Calu3 (cell line): ENCODE results near the gene FOXP1. TPM values are rescaled to one million over a fixed set of nuclear protein-coding genes. Genes with fewer than 3 reads are reported as not detected.
A peak's percentile ranks its signal among the peaks of the same experiment; 100 is the strongest.

ENCODE experiments used
- BruUV-seq: library from RNA; stranded (reverse); fragments of 400-500 nt; replicated peaks from 2 replicates; lab custom pipeline; 2021; lab: Mats Ljungman, UMichigan
- CTCF ChIA-PET: fragments of 300-600 bp; sonication (Branson Sonifier 250); formaldehyde crosslinking; loops from one replicate; lab custom pipeline; 2022; ENCODE audit warnings: antibody characterized with exemption; lab: Charles Lee
- DNase-seq: peaks from one replicate; pipeline ENCODE4 v3.0.0; 2022
- H3K27ac Mint-ChIP-seq: one replicate; pipeline ENCODE4 v1.8.0; 2022; ENCODE audit warnings: mixed read lengths; ENCODE audit not compliant: unreplicated experiment
- H3K27me3 Mint-ChIP-seq: one replicate; pipeline ENCODE4 v1.8.0; 2022; ENCODE audit warnings: mixed read lengths; ENCODE audit not compliant: unreplicated experiment
- H3K36me3 Mint-ChIP-seq: one replicate; pipeline ENCODE4 v1.8.0; 2022; ENCODE audit warnings: mild to moderate bottlenecking, moderate library complexity, mixed read lengths; ENCODE audit not compliant: insufficient read depth, unreplicated experiment
- H3K4me1 Mint-ChIP-seq: one replicate; pipeline ENCODE4 v1.8.0; 2022; ENCODE audit warnings: mild to moderate bottlenecking, low read depth, mixed read lengths; ENCODE audit not compliant: unreplicated experiment
- H3K4me3 Mint-ChIP-seq: one replicate; pipeline ENCODE4 v1.8.0; 2022; ENCODE audit warnings: mild to moderate bottlenecking, low read depth, moderate library complexity, mixed read lengths; ENCODE audit not compliant: unreplicated experiment
- H3K9me3 Mint-ChIP-seq: one replicate; pipeline ENCODE4 v1.8.0; 2022; ENCODE audit warnings: low read depth, mixed read lengths; ENCODE audit not compliant: unreplicated experiment
- intact Hi-C: fragments of 100-400 bp; cut with micrococcal nuclease; formaldehyde crosslinking; loops from one replicate; pipeline ENCODE4 v1.10.0; 2022; ENCODE audit not compliant: unreplicated experiment
- total RNA-seq: library from RNA; stranded (reverse); gene quantifications from 2 replicates; pipeline ENCODE4 v1.2.3, GENCODE V29; 2022
- TF ChIP-seq, protein P1 (sequence below): fragments of 200-600 bp; IDR thresholded peaks from one replicate; pipeline ENCODE4 v1.8.0; 2022; ENCODE audit warnings: antibody characterized with exemption; ENCODE audit not compliant: unreplicated experiment

Gene FOXP1
- total RNA-seq, 1 experiment from 2014 or later = 82.8 TPM

GRCh38 chr3:71030748-71031147, 552.8 kb downstream of the FOXP1 start:
- H3K36me3 Mint-ChIP-seq = peaks cover 11% of the 10 kb centered on the region
- TF ChIP-seq, protein P1, sequence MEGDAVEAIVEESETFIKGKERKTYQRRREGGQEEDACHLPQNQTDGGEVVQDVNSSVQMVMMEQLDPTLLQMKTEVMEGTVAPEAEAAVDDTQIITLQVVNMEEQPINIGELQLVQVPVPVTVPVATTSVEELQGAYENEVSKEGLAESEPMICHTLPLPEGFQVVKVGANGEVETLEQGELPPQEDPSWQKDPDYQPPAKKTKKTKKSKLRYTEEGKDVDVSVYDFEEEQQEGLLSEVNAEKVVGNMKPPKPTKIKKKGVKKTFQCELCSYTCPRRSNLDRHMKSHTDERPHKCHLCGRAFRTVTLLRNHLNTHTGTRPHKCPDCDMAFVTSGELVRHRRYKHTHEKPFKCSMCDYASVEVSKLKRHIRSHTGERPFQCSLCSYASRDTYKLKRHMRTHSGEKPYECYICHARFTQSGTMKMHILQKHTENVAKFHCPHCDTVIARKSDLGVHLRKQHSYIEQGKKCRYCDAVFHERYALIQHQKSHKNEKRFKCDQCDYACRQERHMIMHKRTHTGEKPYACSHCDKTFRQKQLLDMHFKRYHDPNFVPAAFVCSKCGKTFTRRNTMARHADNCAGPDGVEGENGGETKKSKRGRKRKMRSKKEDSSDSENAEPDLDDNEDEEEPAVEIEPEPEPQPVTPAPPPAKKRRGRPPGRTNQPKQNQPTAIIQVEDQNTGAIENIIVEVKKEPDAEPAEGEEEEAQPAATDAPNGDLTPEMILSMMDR = no peak
- no peak overlapping the region for H3K4me3 Mint-ChIP-seq
- no peaks in the 10 kb centered on the region for H3K9me3 Mint-ChIP-seq
- intact Hi-C loops = no loop called here
- DNase-seq = no peak
- no peak overlapping the region for H3K27ac Mint-ChIP-seq
- peaks cover 27% of the 10 kb centered on the region for H3K4me1 Mint-ChIP-seq
- no peaks in the 10 kb centered on the region for H3K27me3 Mint-ChIP-seq
- CTCF ChIA-PET = no interaction called here
- no TSS peak for BruUV-seq

GRCh38 chr3:71029770-71030169, 553.8 kb downstream of the FOXP1 start:
- BruUV-seq = no TSS peak
- no peak overlapping the region for H3K4me3 Mint-ChIP-seq
- TF ChIP-seq, protein P1 = no peak
- H3K27ac Mint-ChIP-seq = no peak overlapping the region
- DNase-seq = no peak
- no peaks in the 10 kb centered on the region for H3K27me3 Mint-ChIP-seq
- intact Hi-C loops = loop anchor here (5.0 kb wide), 1 partner anchor 33 kb away; no protein-coding TSS in a partner anchor
- peaks cover 6% of the 10 kb centered on the region for H3K36me3 Mint-ChIP-seq
- CTCF ChIA-PET = no interaction called here
- peaks cover 28% of the 10 kb centered on the region for H3K4me1 Mint-ChIP-seq
- H3K9me3 Mint-ChIP-seq = no peaks in the 10 kb centered on the region

DNA sequence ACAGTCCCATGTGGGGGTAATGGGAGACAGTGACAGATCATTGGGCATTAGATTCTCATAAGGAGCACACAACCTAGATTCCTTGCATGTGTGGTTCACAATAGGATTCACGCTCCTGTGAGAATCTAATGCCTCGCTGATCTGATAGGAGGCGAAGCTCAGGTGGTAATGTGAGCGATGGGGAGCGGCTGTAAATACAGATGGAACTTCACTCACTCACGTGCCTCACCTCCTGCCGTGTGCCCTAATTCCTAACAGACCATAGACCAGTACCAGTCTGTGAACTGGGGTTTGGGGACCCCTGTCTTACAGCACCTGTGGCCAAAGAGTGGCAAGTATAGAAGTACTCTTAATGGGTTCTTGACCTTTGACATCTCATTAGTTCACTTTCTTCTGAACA, 554.7 kb downstream of the FOXP1 start:
- Mint-ChIP-seq H3K27ac (no peak overlapping the region), H3K4me1 (peaks cover 35% of the 10 kb centered on the region), H3K9me3 (no peaks in the 10 kb centered on the region), H3K36me3 (peaks cover 6% of the 10 kb centered on the region), H3K27me3 (no peaks in the 10 kb centered on the region), H3K4me3 (no peak overlapping the region)
- intact Hi-C loops = loop anchor here (5.0 kb wide), 1 partner anchor 33 kb away; no protein-coding TSS in a partner anchor
- TF ChIP-seq, protein P1 = no peak
- no TSS peak for BruUV-seq
- CTCF ChIA-PET = no interaction called here
- no peak for DNase-seq

DNA sequence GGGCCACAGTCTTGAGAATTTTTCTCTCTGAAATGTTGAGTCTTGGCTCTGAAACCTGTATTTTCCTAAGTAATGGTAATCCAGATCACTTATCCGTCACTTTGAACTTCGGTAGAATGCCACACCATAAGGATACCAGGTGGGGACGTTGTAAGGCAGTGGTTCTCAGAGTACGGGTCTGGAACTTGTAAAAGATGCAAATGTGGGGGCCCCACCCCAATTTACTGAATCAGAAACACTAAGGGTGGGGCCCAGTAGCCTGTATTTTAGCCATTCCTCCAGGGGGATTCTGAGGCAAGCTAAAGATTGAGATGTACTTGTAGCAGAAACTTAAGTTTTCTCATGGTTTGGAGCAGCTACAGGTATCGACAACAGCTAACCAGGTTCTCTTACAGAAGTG, 555.3 kb downstream of the FOXP1 start:
- Mint-ChIP-seq H3K27me3 (no peaks in the 10 kb centered on the region), H3K4me1 (peaks cover 39% of the 10 kb centered on the region), H3K27ac (peak overlapping the region; percentile 96), H3K4me3 (no peak overlapping the region), H3K36me3 (peaks cover 6% of the 10 kb centered on the region), H3K9me3 (no peaks in the 10 kb centered on the region)
- intact Hi-C loops = loop anchor here (5.0 kb wide), 1 partner anchor 34 kb away; no protein-coding TSS in a partner anchor
- TF ChIP-seq, protein P1 = no peak
- no TSS peak for BruUV-seq
- DNase-seq = no peak
- CTCF ChIA-PET = no interaction called here
